CD14-positive monocyte (primary cell): Measurements from ENCODE around the gene PTPRN2. TPM values are rescaled to one million over a fixed set of nuclear protein-coding genes. Genes with fewer than 3 reads are reported as not detected.

Source experiments
- DNase-seq, 3 donors: peaks; one replicate each; pipeline ENCODE4 v3.0.0-alpha.2; 2011 to 2022
- H2AFZ ChIP-seq: 2 replicates; pipeline ENCODE4 v1.6.0; 2012; ENCODE audit warnings: mild to moderate bottlenecking, low read depth, low read length, inconsistent platforms; ENCODE audit not compliant: insufficient read depth, poor library complexity, severe bottlenecking
- H3K27ac ChIP-seq, 2 donors: 1 replicate in 1 of 2; 2 replicates in 1 of 2; pipeline ENCODE4 v1.5.1; 2012 to 2013; ENCODE audit warnings: low read length in 2 of 2, control low read depth in 1 of 2, inconsistent platforms in 1 of 2, low read depth in 1 of 2, mild to moderate bottlenecking in 1 of 2
- H3K27me3 ChIP-seq, 2 donors: one replicate each; pipeline versions ENCODE4 v1.6.0 to v1.6.1; 2011 to 2013; ENCODE audit warnings: low read length in 2 of 2; ENCODE audit not compliant: control insufficient read depth in 2 of 2, insufficient read depth in 2 of 2
- H3K36me3 ChIP-seq, 2 donors: replicated peaks in 1 of 2; 1 replicate in 1 of 2; 2 replicates in 1 of 2; pipeline versions ENCODE4 v1.5.1 to v1.6.1; 2012 to 2013; ENCODE audit warnings: low read length in 2 of 2, control low read depth in 1 of 2, inconsistent platforms in 1 of 2, mild to moderate bottlenecking in 1 of 2; ENCODE audit not compliant: insufficient read depth in 2 of 2, control insufficient read depth in 1 of 2
- H3K4me1 ChIP-seq, 2 donors: 1 replicate in 1 of 2; 2 replicates in 1 of 2; pipeline versions ENCODE4 v1.5.1 to v1.6.1; 2012 to 2013; ENCODE audit warnings: low read length in 2 of 2, control low read depth in 1 of 2, inconsistent platforms in 1 of 2, mild to moderate bottlenecking in 1 of 2, moderate library complexity in 1 of 2; ENCODE audit not compliant: insufficient read depth in 2 of 2, control insufficient read depth in 1 of 2
- H3K4me2 ChIP-seq: replicated peaks from 2 replicates; pipeline ENCODE3; 2012; ENCODE audit warnings: low read length, moderate library complexity, mild to moderate bottlenecking; ENCODE audit not compliant: poor library complexity, severe bottlenecking; ENCODE audit errors: extremely low read depth
- H3K4me3 ChIP-seq, 3 experiments: fragments of 200-600 bp in 1 of 3; sonication (generic) in 1 of 3; replicated peaks in 1 of 3; 1 replicate in 2 of 3; 2 replicates in 1 of 3; pipeline ENCODE4 v1.5.1; 2011 to 2013; ENCODE audit warnings: low read length in 3 of 3, mild to moderate bottlenecking in 3 of 3, control low read depth in 2 of 3, low read depth in 2 of 3, inconsistent platforms in 1 of 3, moderate library complexity in 1 of 3
- H3K79me2 ChIP-seq: 2 replicates; pipeline ENCODE4 v1.6.0; 2012; ENCODE audit warnings: mild to moderate bottlenecking, control low read depth, inconsistent platforms, low read length, moderate library complexity; ENCODE audit not compliant: insufficient read depth
- H3K9ac ChIP-seq: 2 replicates; pipeline ENCODE4 v1.6.0; 2017; ENCODE audit warnings: low read length, mild to moderate bottlenecking; ENCODE audit not compliant: insufficient read depth, poor library complexity, severe bottlenecking
- H3K9me3 ChIP-seq, 2 donors: replicated peaks in 1 of 2; 1 replicate in 1 of 2; 2 replicates in 1 of 2; pipeline versions ENCODE4 v1.5.1 to v1.6.1; 2012 to 2013; ENCODE audit warnings: low read length in 2 of 2, control low read depth in 1 of 2; ENCODE audit not compliant: control insufficient read depth in 1 of 2, insufficient read depth in 1 of 2
- H4K20me1 ChIP-seq: 2 replicates; pipeline ENCODE4 v1.6.0; 2012; ENCODE audit warnings: mild to moderate bottlenecking, low read length, control low read depth, moderate library complexity; ENCODE audit not compliant: insufficient read depth
- H3K27ac Mint-ChIP-seq, 7 donors: one replicate each; pipeline ENCODE4 v1.8.0; 2020; ENCODE audit warnings: mild to moderate bottlenecking in 7 of 7, mixed read lengths in 7 of 7, moderate library complexity in 6 of 7, inconsistent platforms in 2 of 7
- H3K27me3 Mint-ChIP-seq, 3 donors: one replicate each; pipeline ENCODE4 v1.8.0; 2021 to 2022; ENCODE audit warnings: low read depth in 3 of 3, mild to moderate bottlenecking in 3 of 3, mixed read lengths in 3 of 3, moderate library complexity in 3 of 3, inconsistent platforms in 1 of 3
- H3K36me3 Mint-ChIP-seq, 2 donors: one replicate each; pipeline ENCODE4 v1.8.0; 2020; ENCODE audit warnings: mixed read lengths in 2 of 2, inconsistent platforms in 1 of 2, mild to moderate bottlenecking in 1 of 2
- H3K4me1 Mint-ChIP-seq: one replicate; pipeline ENCODE4 v1.8.0; 2020; ENCODE audit warnings: mild to moderate bottlenecking, mixed read lengths
- H3K4me3 Mint-ChIP-seq, 2 donors: one replicate each; pipeline ENCODE4 v1.8.0; 2020; ENCODE audit warnings: mild to moderate bottlenecking in 2 of 2, mixed read lengths in 2 of 2, moderate library complexity in 1 of 2
- H3K9me3 Mint-ChIP-seq, 7 donors: one replicate each; pipeline ENCODE4 v1.8.0; 2020 to 2022; ENCODE audit warnings: mixed read lengths in 7 of 7, mild to moderate bottlenecking in 6 of 7, moderate library complexity in 6 of 7, inconsistent platforms in 2 of 7
- CTCF ChIP-seq: fragments of 200-600 bp; IDR thresholded peaks from one replicate; pipeline ENCODE4 v1.8.0; 2022; ENCODE audit warnings: antibody characterized with exemption, mild to moderate bottlenecking
- WGBS: methylation state at CpG from one replicate; pipeline ENCODE4 v1.1.5; 2013; ENCODE audit warnings: missing lambda C conversion rate; ENCODE audit not compliant: insufficient coverage; 5-methylcytosine and 5-hydroxymethylcytosine counted together
- intact Hi-C, 2 donors: fragments of 100-400 bp; cut with micrococcal nuclease; formaldehyde crosslinking; loops; one replicate each; pipeline versions ENCODE4 v1.15.0 to v1.15.1; 2023
- polyA plus RNA-seq, 3 donors: library from polyadenylated mRNA; depleted of rRNA in 1 of 3; unstranded in 2 of 3; stranded (reverse) in 1 of 3; fragments of 300-500 nt in 2 of 3; fragments of >200 nt in 1 of 3; fragmentation: Illumina TruSeq in 2 of 3; gene quantifications; 1 replicate in 2 of 3; 2 replicates in 1 of 3; pipeline ENCODE4 v1.2.3, GENCODE V29; 2012 to 2021

Gene PTPRN2
- polyA plus RNA-seq, 3 donors: 0.25 to 1.4 (median 0.97) TPM

GRCh38 chr7:158080899-158081445, 506.7 kb downstream of the PTPRN2 start:
- no peak for TF ChIP-seq CTCF
- intact Hi-C loops: no loop called here
- Mint-ChIP-seq H3K27me3 (peaks cover 0 to 2% (median 1%) of the 10 kb centered on the region in 3 donors), H3K36me3 (no peaks in the 10 kb centered on the region), H3K4me1 (no peaks in the 10 kb centered on the region), H3K9me3 (peaks cover 11 to 33% (median 18%) of the 10 kb centered on the region in 7 donors), H3K27ac (no peak overlapping the region), H3K4me3 (no peak overlapping the region)
- no peak overlapping the region for H3K4me3 ChIP-seq
- no peak overlapping the region for H3K27ac ChIP-seq
- no peaks in the 10 kb centered on the region for H3K27me3 ChIP-seq
- WGBS: 92% methylated on average over 13 of the region's 21 CpGs
- no peaks in the 10 kb centered on the region for H3K36me3 ChIP-seq
- H3K9ac ChIP-seq: no peak overlapping the region
- no peak overlapping the region for H3K4me2 ChIP-seq
- no peaks in the 10 kb centered on the region for H3K79me2 ChIP-seq
- no peak for DNase-seq
- H4K20me1 ChIP-seq: no peaks in the 10 kb centered on the region
- no peak overlapping the region for H2AFZ ChIP-seq
- peaks cover 14 to 27% of the 10 kb centered on the region in 2 donors for H3K9me3 ChIP-seq
- H3K4me1 ChIP-seq: no peaks in the 10 kb centered on the region

GRCh38 chr7:158077934-158078910, 509.4 kb downstream of the PTPRN2 start:
- WGBS: 94% methylated on average over 12 of the region's 22 CpGs
- DNase-seq: no peak

More at GRCh38 chr7:158077934-158078910, 509.4 kb downstream of the PTPRN2 start:
- H3K4me3 Mint-ChIP-seq: no peak overlapping the region
- no peak overlapping the region for H3K4me2 ChIP-seq
- intact Hi-C loops: no loop called here
- peaks cover 0 to 1% (median 0%) of the 10 kb centered on the region in 3 donors for H3K27me3 Mint-ChIP-seq
- H3K27ac Mint-ChIP-seq: no peak overlapping the region
- H3K4me1 ChIP-seq: no peaks in the 10 kb centered on the region
- H3K27me3 ChIP-seq: no peaks in the 10 kb centered on the region
- H3K9me3 ChIP-seq: peaks cover 0 to 2% of the 10 kb centered on the region in 2 donors
- H3K27ac ChIP-seq: no peak overlapping the region
- no peaks in the 10 kb centered on the region for H3K36me3 ChIP-seq
- H3K79me2 ChIP-seq: no peaks in the 10 kb centered on the region
- no peaks in the 10 kb centered on the region for H4K20me1 ChIP-seq
- no peaks in the 10 kb centered on the region for H3K4me1 Mint-ChIP-seq
- no peak overlapping the region for H3K9ac ChIP-seq
- TF ChIP-seq CTCF: no peak
- H3K4me3 ChIP-seq: no peak overlapping the region
- H3K36me3 Mint-ChIP-seq: no peaks in the 10 kb centered on the region
- H3K9me3 Mint-ChIP-seq: peaks cover 0 to 10% (median 0%) of the 10 kb centered on the region in 7 donors
- no peak overlapping the region for H2AFZ ChIP-seq
